ENCODE measurements around the gene IGF2BP3. TPM values are rescaled to one million over a fixed set of nuclear protein-coding genes. Genes with fewer than 3 reads are reported as not detected.

Gene IGF2BP3
- total RNA-seq, 1 donor from 2014 or later = 47.0 TPM

DNA sequence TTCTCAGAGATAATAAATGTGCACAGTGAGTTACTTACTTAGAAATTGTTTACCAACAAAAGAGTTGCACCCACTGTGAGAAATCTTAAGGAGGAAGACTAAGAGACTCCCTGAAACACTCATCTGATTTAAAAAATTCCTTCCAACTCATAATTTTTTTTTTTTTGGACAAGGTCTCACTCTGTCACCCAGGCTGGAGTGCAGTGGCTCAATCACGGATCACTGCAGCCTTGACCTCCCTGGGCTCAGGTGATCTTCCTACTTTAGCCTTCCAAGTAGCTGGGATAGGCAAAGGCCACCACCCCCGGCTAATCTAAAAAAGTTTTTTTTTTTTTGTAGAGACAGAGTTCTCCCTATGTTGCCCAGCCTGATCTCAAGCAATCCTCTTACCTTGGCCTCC lies 135.2 kb downstream of the IGF2BP3 start:
- Mint-ChIP-seq H3K36me3 (ENCODE audit: unreplicated experiment) (no peaks in the 10 kb centered on the region), H3K4me1 (ENCODE audit: low read depth, unreplicated experiment) (peaks cover 4% of the 10 kb centered on the region), H3K27me3 (ENCODE audit: unreplicated experiment) (no peaks in the 10 kb centered on the region), H3K27ac (ENCODE audit: unreplicated experiment) (no peak overlapping the region), H3K9me3 (ENCODE audit: unreplicated experiment) (no peaks in the 10 kb centered on the region), H3K4me3 (ENCODE audit: unreplicated experiment) (no peak overlapping the region)
- TF ChIP-seq, protein P1, sequence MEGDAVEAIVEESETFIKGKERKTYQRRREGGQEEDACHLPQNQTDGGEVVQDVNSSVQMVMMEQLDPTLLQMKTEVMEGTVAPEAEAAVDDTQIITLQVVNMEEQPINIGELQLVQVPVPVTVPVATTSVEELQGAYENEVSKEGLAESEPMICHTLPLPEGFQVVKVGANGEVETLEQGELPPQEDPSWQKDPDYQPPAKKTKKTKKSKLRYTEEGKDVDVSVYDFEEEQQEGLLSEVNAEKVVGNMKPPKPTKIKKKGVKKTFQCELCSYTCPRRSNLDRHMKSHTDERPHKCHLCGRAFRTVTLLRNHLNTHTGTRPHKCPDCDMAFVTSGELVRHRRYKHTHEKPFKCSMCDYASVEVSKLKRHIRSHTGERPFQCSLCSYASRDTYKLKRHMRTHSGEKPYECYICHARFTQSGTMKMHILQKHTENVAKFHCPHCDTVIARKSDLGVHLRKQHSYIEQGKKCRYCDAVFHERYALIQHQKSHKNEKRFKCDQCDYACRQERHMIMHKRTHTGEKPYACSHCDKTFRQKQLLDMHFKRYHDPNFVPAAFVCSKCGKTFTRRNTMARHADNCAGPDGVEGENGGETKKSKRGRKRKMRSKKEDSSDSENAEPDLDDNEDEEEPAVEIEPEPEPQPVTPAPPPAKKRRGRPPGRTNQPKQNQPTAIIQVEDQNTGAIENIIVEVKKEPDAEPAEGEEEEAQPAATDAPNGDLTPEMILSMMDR (IDR thresholded peaks at IDR 0.05; ENCODE audit: partially characterized antibody, unreplicated experiment) = no peak
- DNase-seq = no peak

DNA sequence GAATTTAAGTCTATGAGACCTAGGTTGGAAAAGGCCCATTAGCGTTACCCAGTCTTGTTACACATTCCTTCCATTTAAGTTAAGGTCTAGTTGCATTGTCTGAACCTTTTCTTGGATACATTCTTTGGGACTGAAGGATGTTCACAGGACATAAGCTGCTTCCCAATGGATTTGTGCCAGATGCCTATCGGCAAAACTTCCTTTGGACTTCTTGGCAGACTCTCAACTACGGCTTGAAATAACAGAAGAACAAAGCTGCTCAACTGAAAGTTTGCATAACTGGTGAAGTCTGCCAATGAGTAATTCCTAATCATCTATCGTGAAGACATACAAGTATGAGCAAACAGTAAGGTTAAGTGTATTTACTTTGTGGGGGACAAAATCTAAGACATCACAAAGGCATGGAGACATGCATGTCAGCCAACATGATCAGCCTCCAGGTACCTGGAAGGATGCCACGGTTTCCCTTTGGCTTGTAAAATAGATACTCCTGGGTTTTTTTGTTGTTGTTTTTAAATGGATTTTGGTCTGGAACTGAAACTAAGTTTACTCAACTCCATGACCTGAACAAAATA lies 135.7 kb downstream of the IGF2BP3 start:
- Mint-ChIP-seq H3K27ac (ENCODE audit: unreplicated experiment) (no peak overlapping the region), H3K27me3 (ENCODE audit: unreplicated experiment) (no peaks in the 10 kb centered on the region), H3K4me3 (ENCODE audit: unreplicated experiment) (no peak overlapping the region), H3K36me3 (ENCODE audit: unreplicated experiment) (no peaks in the 10 kb centered on the region), H3K4me1 (ENCODE audit: low read depth, unreplicated experiment) (peaks cover 4% of the 10 kb centered on the region), H3K9me3 (ENCODE audit: unreplicated experiment) (no peaks in the 10 kb centered on the region)
- TF ChIP-seq, protein P1 (IDR thresholded peaks at IDR 0.05; ENCODE audit: partially characterized antibody, unreplicated experiment) = no peak
- DNase-seq = no peak

DNA sequence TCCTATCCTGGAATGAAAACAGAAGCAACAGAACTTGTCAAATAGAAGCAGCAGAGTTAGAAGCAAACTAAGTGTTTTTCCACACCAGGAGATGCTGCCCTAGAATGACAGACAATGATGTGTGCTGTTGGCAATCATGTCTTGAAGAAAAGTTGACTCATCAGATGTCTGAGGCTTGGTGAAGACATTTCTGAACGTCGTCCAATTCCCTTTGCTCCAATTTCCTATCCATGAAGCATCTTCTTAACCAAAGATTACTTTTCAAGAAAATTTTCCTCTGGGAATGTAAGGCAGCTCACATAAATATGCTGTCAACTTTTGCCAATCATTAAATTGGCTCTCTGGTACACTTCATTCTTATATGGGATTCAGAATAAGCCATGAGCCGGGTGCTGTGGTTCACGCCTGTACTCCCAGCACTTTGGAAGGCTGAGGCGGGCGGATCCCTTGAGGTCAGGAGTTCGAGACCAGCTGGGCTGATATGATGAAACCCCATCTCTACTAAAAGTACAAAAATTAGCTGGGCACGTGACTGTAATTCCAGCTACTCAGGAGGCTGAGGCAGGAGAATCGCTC lies 136.5 kb downstream of the IGF2BP3 start:
- H3K27ac Mint-ChIP-seq (ENCODE audit: unreplicated experiment) = no peak overlapping the region
- TF ChIP-seq, protein P1 (IDR thresholded peaks at IDR 0.05; ENCODE audit: partially characterized antibody, unreplicated experiment) = no peak
- DNase-seq = no peak

DNA sequence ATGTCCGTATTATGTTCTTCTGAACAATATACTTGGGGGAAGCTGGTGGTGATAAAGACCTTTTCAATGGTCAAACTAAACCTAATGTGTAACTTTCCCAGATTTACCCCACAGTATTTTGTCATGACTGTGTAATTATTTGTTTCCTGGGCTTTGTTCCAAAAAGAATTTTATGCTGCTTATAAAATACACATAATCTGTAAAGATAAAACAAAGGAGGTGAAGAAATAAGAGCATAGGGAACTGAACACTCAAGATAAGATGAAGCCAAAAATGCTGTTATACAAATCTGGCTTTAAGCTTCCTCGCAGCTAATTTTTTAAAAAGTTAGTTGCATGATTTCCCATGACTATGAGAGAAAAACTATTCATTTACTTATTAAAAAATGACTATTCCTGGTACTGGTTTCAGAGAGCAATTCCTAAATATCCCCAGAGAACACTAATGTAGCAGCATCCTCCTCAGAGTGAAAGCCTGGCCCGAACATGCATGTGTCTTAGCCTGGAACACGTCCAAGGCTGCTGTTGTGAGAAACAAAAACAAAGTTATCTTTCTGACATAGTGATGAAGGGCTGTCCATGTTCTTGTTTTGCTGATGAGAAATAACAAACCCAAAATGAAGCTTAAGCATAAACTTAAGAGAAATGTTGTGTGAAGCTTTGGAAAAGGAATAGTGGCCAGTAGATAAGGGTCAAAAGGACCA lies 137.2 kb downstream of the IGF2BP3 start:
- H3K36me3 Mint-ChIP-seq (ENCODE audit: unreplicated experiment) = no peaks in the 10 kb centered on the region
- no peak overlapping the region for H3K27ac Mint-ChIP-seq (ENCODE audit: unreplicated experiment)

More for the DNA sequence above, 136.5 kb downstream of the IGF2BP3 start:
- no peaks in the 10 kb centered on the region for H3K9me3 Mint-ChIP-seq (ENCODE audit: unreplicated experiment)
- H3K4me3 Mint-ChIP-seq (ENCODE audit: unreplicated experiment) = no peak overlapping the region
- H3K4me1 Mint-ChIP-seq (ENCODE audit: low read depth, unreplicated experiment) = peaks cover 4% of the 10 kb centered on the region
- H3K36me3 Mint-ChIP-seq (ENCODE audit: unreplicated experiment) = no peaks in the 10 kb centered on the region
- H3K27me3 Mint-ChIP-seq (ENCODE audit: unreplicated experiment) = no peaks in the 10 kb centered on the region

More for the DNA sequence above, 137.2 kb downstream of the IGF2BP3 start:
- DNase-seq = no peak
- Mint-ChIP-seq H3K9me3 (ENCODE audit: unreplicated experiment) (peaks cover 1% of the 10 kb centered on the region), H3K27me3 (ENCODE audit: unreplicated experiment) (no peaks in the 10 kb centered on the region), H3K4me3 (ENCODE audit: unreplicated experiment) (no peak overlapping the region), H3K4me1 (ENCODE audit: low read depth, unreplicated experiment) (peaks cover 4% of the 10 kb centered on the region)
- TF ChIP-seq, protein P1 (IDR thresholded peaks at IDR 0.05; ENCODE audit: partially characterized antibody, unreplicated experiment) = no peak

Measured in glutamatergic neuron (in vitro differentiated cells).